Type B pancreatic cell (in vitro differentiated cells): Measurements from ENCODE around the gene RUVBL1. TPM values are rescaled to one million over a fixed set of nuclear protein-coding genes. Genes with fewer than 3 reads are reported as not detected.
"Not testable (repeated sequence)": the region's sequence is repeated elsewhere in the genome, so short reads cannot be mapped to it uniquely, and the experiment has no call there.

ENCODE experiments used
- DNase-seq: peaks from one replicate; pipeline ENCODE4 v3.0.0; 2021; ENCODE audit warnings: mixed read lengths; ENCODE audit not compliant: unreplicated experiment; ENCODE audit errors: extremely low spot score
- H3K27ac Mint-ChIP-seq: 2 replicates; pipeline ENCODE4 v1.8.0; 2021; ENCODE audit warnings: mild to moderate bottlenecking, mixed read lengths
- H3K27me3 Mint-ChIP-seq: 2 replicates; pipeline ENCODE4 v1.8.0; 2021; ENCODE audit warnings: mixed read lengths
- H3K36me3 Mint-ChIP-seq: 2 replicates; pipeline ENCODE4 v1.8.0; 2021; ENCODE audit warnings: mixed read lengths
- H3K4me1 Mint-ChIP-seq: one replicate; pipeline ENCODE4 v1.8.0; 2021; ENCODE audit warnings: mixed read lengths; ENCODE audit not compliant: unreplicated experiment
- H3K4me3 Mint-ChIP-seq: 2 replicates; pipeline ENCODE4 v1.8.0; 2021; ENCODE audit warnings: mild to moderate bottlenecking, mixed read lengths
- H3K9me3 Mint-ChIP-seq: 2 replicates; pipeline ENCODE4 v1.8.0; 2021; ENCODE audit warnings: mixed read lengths
- total RNA-seq: library from RNA; stranded (reverse); gene quantifications from 2 replicates; pipeline ENCODE4 v1.2.1, GENCODE V29; 2021; ENCODE audit warnings: low replicate concordance
- TF ChIP-seq, protein P1 (sequence below): fragments of 200-600 bp; sonication (generic); conservative IDR thresholded peaks from 2 replicates; pipeline ENCODE4 v1.5.0; 2021; ENCODE audit warnings: antibody characterized with exemption, mild to moderate bottlenecking

Gene RUVBL1
- total RNA-seq, 1 donor from 2014 or later: 61.1 TPM

GRCh38 chr3:128167646-128167972 is 44.0 kb upstream of the RUVBL1 start:
- TF ChIP-seq, protein P1, sequence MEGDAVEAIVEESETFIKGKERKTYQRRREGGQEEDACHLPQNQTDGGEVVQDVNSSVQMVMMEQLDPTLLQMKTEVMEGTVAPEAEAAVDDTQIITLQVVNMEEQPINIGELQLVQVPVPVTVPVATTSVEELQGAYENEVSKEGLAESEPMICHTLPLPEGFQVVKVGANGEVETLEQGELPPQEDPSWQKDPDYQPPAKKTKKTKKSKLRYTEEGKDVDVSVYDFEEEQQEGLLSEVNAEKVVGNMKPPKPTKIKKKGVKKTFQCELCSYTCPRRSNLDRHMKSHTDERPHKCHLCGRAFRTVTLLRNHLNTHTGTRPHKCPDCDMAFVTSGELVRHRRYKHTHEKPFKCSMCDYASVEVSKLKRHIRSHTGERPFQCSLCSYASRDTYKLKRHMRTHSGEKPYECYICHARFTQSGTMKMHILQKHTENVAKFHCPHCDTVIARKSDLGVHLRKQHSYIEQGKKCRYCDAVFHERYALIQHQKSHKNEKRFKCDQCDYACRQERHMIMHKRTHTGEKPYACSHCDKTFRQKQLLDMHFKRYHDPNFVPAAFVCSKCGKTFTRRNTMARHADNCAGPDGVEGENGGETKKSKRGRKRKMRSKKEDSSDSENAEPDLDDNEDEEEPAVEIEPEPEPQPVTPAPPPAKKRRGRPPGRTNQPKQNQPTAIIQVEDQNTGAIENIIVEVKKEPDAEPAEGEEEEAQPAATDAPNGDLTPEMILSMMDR: no peak
- H3K27me3 Mint-ChIP-seq: no peaks in the 10 kb centered on the region
- peak overlapping the region; percentile 64 for H3K4me3 Mint-ChIP-seq
- H3K36me3 Mint-ChIP-seq: peaks cover 8% of the 10 kb centered on the region
- peak overlapping the region; percentile 65 for H3K27ac Mint-ChIP-seq
- H3K4me1 Mint-ChIP-seq: peaks cover 43% of the 10 kb centered on the region
- H3K9me3 Mint-ChIP-seq: no peaks in the 10 kb centered on the region
- DNase-seq: no peak

DNA sequence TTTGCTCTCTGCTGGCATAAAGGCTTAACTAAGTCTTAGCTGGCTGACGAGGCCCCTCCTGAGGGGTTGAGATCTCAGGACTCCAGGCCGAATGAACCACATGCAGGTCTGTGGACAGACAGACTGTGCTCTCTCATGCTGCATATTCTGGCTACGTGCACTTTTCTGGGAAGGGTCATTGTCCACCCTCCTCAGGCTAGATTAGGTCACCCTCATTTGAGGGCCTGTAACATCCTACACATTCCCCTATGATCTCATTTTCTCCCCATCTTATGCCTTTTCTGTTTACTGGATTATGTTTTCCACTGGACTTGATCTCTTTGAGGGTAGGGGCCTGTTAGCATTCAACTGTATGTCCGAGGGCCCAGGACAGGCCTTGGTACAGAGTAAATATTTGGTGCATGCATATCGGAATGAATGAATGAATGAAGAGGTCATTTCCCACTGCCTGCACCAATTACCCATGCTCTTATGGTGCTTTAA is 43.4 kb upstream of the RUVBL1 start:
- Mint-ChIP-seq H3K9me3 (no peaks in the 10 kb centered on the region), H3K36me3 (peaks cover 8% of the 10 kb centered on the region), H3K4me3 (peak overlapping the region; percentile 64), H3K27ac (peak overlapping the region; percentile 65), H3K27me3 (no peaks in the 10 kb centered on the region), H3K4me1 (peaks cover 37% of the 10 kb centered on the region)
- TF ChIP-seq, protein P1: no peak
- DNase-seq: no peak

GRCh38 chr3:128163432-128163831 is 39.8 kb upstream of the RUVBL1 start:
- Mint-ChIP-seq H3K9me3 (no peaks in the 10 kb centered on the region), H3K27me3 (no peaks in the 10 kb centered on the region), H3K4me1 (peaks cover 20% of the 10 kb centered on the region), H3K27ac (no peak overlapping the region), H3K4me3 (no peak overlapping the region), H3K36me3 (peaks cover 20% of the 10 kb centered on the region)
- TF ChIP-seq, protein P1: no peak
- no peak for DNase-seq

GRCh38 chr3:128160661-128161060 is 37.0 kb upstream of the RUVBL1 start:
- TF ChIP-seq, protein P1: no peak
- Mint-ChIP-seq H3K4me1 (no peaks in the 10 kb centered on the region), H3K27me3 (no peaks in the 10 kb centered on the region), H3K4me3 (no peak overlapping the region), H3K9me3 (peaks cover 11% of the 10 kb centered on the region), H3K27ac (no peak overlapping the region), H3K36me3 (peaks cover 40% of the 10 kb centered on the region)
- no peak for DNase-seq

DNA sequence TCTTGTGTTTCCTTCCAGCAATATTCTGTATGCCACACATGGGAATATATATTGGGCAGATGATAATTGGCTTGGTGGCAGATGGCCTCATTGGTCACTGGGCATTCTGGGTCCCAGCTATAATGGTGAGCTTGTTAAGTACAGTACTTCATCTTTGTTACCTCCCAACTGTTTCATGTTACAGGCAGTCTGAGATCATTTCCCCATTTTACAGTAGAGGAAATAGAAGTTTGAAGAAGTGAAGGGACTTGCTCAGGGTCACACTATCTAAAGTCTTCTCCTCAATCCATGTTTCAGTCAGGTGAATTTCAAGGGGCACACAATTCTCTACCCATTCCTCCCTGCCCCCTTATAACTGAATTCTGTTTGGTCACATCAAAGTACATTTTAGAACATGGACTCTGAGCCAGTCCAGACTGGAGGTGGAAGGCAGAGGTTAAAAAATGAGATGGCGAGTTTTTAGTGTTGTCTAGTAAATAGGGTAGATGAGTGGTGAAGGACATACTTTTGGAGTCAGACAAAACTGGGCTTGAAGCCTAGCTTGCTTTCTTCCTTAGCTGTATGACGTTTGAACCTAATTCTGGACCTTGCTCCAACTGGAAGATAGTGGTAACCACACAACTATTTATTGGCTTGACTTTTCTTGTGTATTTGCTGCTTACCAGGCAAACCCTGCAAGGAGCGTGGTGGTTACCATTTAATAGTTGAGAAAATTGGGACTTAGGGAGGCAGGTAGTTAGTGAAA is 32.2 kb upstream of the RUVBL1 start:
- H3K27ac Mint-ChIP-seq: no peak overlapping the region
- H3K9me3 Mint-ChIP-seq: peaks cover 16% of the 10 kb centered on the region
- H3K36me3 Mint-ChIP-seq: peaks cover 42% of the 10 kb centered on the region
- TF ChIP-seq, protein P1: no peak
- no peak overlapping the region for H3K4me3 Mint-ChIP-seq
- no peak for DNase-seq
- H3K4me1 Mint-ChIP-seq: peaks cover 4% of the 10 kb centered on the region
- peaks cover 4% of the 10 kb centered on the region for H3K27me3 Mint-ChIP-seq

- peaks cover 36% of the 10 kb centered on the region for H3K36me3 Mint-ChIP-seq
- H3K27me3 Mint-ChIP-seq, DNase-seq, H3K4me1 Mint-ChIP-seq: not testable (repeated sequence)
- H3K27ac Mint-ChIP-seq: peak overlapping the region; percentile 54
- peaks cover 16% of the 10 kb centered on the region for H3K9me3 Mint-ChIP-seq
- H3K4me3 Mint-ChIP-seq: peak overlapping the region; percentile 92
Measured at GRCh38 chr3:128154354-128154753, 30.7 kb upstream of the RUVBL1 start.
